Type B pancreatic cell (in vitro differentiated cells): ENCODE results near the gene PAK6. TPM values are rescaled to one million over a fixed set of nuclear protein-coding genes. Genes with fewer than 3 reads are reported as not detected.

Experiments used
- DNase-seq: peaks from one replicate; pipeline ENCODE4 v3.0.0; 2021; ENCODE audit warnings: mixed read lengths; ENCODE audit not compliant: unreplicated experiment; ENCODE audit errors: extremely low spot score
- H3K27ac Mint-ChIP-seq: 2 replicates; pipeline ENCODE4 v1.8.0; 2021; ENCODE audit warnings: mild to moderate bottlenecking, mixed read lengths
- H3K27me3 Mint-ChIP-seq: 2 replicates; pipeline ENCODE4 v1.8.0; 2021; ENCODE audit warnings: mixed read lengths
- H3K36me3 Mint-ChIP-seq: 2 replicates; pipeline ENCODE4 v1.8.0; 2021; ENCODE audit warnings: mixed read lengths
- H3K4me1 Mint-ChIP-seq: one replicate; pipeline ENCODE4 v1.8.0; 2021; ENCODE audit warnings: mixed read lengths; ENCODE audit not compliant: unreplicated experiment
- H3K4me3 Mint-ChIP-seq: 2 replicates; pipeline ENCODE4 v1.8.0; 2021; ENCODE audit warnings: mild to moderate bottlenecking, mixed read lengths
- H3K9me3 Mint-ChIP-seq: 2 replicates; pipeline ENCODE4 v1.8.0; 2021; ENCODE audit warnings: mixed read lengths
- CTCF ChIP-seq: fragments of 200-600 bp; sonication (generic); conservative IDR thresholded peaks from 2 replicates; pipeline ENCODE4 v1.5.0; 2021; ENCODE audit warnings: antibody characterized with exemption, mild to moderate bottlenecking
- total RNA-seq: library from RNA; stranded (reverse); gene quantifications from 2 replicates; pipeline ENCODE4 v1.2.1, GENCODE V29; 2021; ENCODE audit warnings: low replicate concordance

PAK6 gene
- total RNA-seq, 1 donor from 2014 or later: 7.8 TPM

- Mint-ChIP-seq H3K27me3 (peaks cover 54% of the 10 kb centered on the region), H3K4me3 (no peak overlapping the region), H3K4me1 (peaks cover 22% of the 10 kb centered on the region), H3K9me3 (no peaks in the 10 kb centered on the region), H3K27ac (peak overlapping the region; percentile 8), H3K36me3 (no peaks in the 10 kb centered on the region)
- no peak for TF ChIP-seq CTCF
- DNase-seq: no peak
Observed at GRCh38 chr15:40313531-40314398, 74.9 kb downstream of the PAK6 start.

- no peak overlapping the region for H3K27ac Mint-ChIP-seq
- no peak for TF ChIP-seq CTCF
Observed at GRCh38 chr15:40314723-40315276, 75.9 kb downstream of the PAK6 start.

GRCh38 chr15:40316931-40317330 is 78.1 kb downstream of the PAK6 start:
- H3K27ac Mint-ChIP-seq: no peak overlapping the region
- H3K27me3 Mint-ChIP-seq: peaks cover 45% of the 10 kb centered on the region
- no peaks in the 10 kb centered on the region for H3K36me3 Mint-ChIP-seq
- H3K9me3 Mint-ChIP-seq: no peaks in the 10 kb centered on the region
- peaks cover 16% of the 10 kb centered on the region for H3K4me1 Mint-ChIP-seq
- TF ChIP-seq CTCF: no peak
- no peak for DNase-seq
- H3K4me3 Mint-ChIP-seq: no peak overlapping the region

More at GRCh38 chr15:40314723-40315276, 75.9 kb downstream of the PAK6 start:
- Mint-ChIP-seq H3K9me3 (no peaks in the 10 kb centered on the region), H3K4me1 (peaks cover 12% of the 10 kb centered on the region), H3K27me3 (peaks cover 53% of the 10 kb centered on the region), H3K36me3 (no peaks in the 10 kb centered on the region), H3K4me3 (no peak overlapping the region)
- DNase-seq: no peak

- Mint-ChIP-seq H3K27me3 (peaks cover 39% of the 10 kb centered on the region), H3K9me3 (no peaks in the 10 kb centered on the region), H3K36me3 (no peaks in the 10 kb centered on the region), H3K4me3 (no peak overlapping the region), H3K4me1 (peaks cover 16% of the 10 kb centered on the region), H3K27ac (no peak overlapping the region)
- no peak for DNase-seq
- no peak for TF ChIP-seq CTCF
Observed at GRCh38 chr15:40317580-40317979, 78.7 kb downstream of the PAK6 start.

- Mint-ChIP-seq H3K36me3 (peaks cover 3% of the 10 kb centered on the region), H3K4me1 (peaks cover 13% of the 10 kb centered on the region), H3K9me3 (no peaks in the 10 kb centered on the region), H3K27me3 (peaks cover 36% of the 10 kb centered on the region), H3K4me3 (no peak overlapping the region), H3K27ac (no peak overlapping the region)
- DNase-seq: no peak
- no peak for TF ChIP-seq CTCF
Observed at GRCh38 chr15:40320409-40320808, 81.5 kb downstream of the PAK6 start.
